HG02884 (cell line): Measurements from ENCODE around the gene TBKBP1.
"Not testable (repeated sequence)": the region's sequence is repeated elsewhere in the genome, so short reads cannot be mapped to it uniquely, and the experiment has no call there.

Experiments used
- ATAC-seq: cut with Tn5 transposase; IDR thresholded peaks from one replicate; pipeline ENCODE4 v1.9.1; 2021; ENCODE audit warnings: mild to moderate bottlenecking, moderate library complexity; ENCODE audit not compliant: unreplicated experiment

TBKBP1 gene

DNA sequence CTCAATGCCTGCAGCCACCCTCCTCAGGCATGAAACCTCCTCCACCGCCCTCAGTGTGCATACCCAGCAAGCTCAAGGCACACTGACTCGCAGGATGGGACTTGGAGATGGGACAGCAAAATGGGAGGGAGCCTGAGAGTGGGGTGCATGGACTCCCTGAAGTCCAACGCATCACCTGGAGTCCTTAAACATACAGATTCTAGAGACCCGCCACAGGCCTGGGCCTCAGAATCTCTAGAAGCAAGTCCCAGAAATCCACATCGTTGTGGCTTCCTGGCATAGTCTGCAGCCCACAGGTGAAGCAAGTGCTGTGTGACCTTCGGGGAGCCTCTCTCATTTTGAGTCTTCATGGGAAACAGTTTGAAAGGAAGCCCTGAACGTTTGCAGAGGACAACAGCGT lies 35.5 kb downstream of the TBKBP1 start:
- ATAC-seq = no peak

GRCh38 chr17:47730681-47731080 lies 36.7 kb downstream of the TBKBP1 start:
- ATAC-seq = no peak

GRCh38 chr17:47731396-47731795 lies 37.4 kb downstream of the TBKBP1 start:
- ATAC-seq = no peak

DNA sequence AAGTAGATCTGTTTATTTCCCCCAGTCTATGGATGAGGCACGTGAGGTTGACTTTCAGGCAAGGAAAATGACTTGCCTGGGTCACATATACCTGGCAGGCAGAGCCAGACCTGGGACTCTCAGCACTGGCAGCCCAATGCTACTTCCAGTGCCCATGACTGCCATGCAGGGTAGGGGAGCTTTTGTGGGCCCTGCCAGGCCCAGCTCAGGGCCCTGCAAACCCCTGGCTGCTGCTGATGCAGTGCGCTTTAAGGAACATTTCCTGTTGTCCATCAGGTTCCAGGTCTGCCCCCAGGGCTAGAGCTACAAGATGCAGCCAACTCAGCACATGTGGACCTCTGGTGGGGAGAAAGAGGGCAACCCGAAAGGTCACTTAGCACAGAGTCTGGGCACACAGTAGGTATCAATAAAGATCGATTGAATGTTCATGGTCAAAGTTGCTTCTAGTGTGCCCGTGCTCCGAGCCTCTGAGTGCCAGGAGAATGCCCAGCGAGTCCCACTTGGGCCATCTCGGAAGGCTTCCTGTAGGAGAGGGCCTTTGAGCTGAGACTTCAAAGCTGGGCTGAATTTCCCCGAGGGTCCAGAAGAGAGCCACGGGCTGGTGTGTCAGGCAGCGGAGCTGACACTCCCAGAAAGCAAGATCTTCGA lies 38.6 kb downstream of the TBKBP1 start:
- no peak for ATAC-seq

DNA sequence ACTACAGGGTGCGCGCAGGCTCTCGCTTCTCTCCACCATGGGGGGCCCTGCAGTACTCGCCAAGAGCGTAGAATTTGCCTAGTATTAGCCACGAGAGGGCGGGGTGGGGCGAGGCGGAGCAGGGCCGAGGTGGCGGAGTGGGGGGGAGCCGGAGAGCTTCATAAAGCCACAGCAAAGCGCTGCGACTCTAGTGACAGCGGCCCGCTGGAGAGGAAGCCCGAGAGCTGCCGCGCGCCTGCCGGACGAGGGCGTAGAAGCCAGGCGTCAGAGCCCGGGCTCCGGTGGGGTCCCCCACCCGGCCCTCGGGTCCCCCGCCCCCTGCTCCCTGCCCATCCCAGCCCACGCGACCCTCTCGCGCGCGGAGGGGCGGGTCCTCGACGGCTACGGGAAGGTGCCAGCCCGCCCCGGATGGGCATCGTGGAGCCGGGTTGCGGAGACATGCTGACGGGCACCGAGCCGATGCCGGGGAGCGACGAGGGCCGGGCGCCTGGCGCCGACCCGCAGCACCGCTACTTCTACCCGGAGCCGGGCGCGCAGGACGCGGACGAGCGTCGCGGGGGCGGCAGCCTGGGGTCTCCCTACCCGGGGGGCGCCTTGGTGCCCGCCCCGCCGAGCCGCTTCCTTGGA lies 39.2 kb downstream of the TBKBP1 start, which contains the start of gene TBX21:
TSS of gene TBX21 (plus strand) at position 190 of the 627 bp plus-strand sequence. CDS start at position 409, 219 bp downstream.
- peak; percentile 47 for ATAC-seq

- ATAC-seq = peak; percentile 8
Observed at GRCh38 chr17:47733674-47734410, 39.9 kb downstream of the TBKBP1 start.

- ATAC-seq = no peak
Observed at GRCh38 chr17:47735139-47735464, 41.1 kb downstream of the TBKBP1 start.

- peak; percentile 66 for ATAC-seq
Observed at GRCh38 chr17:47735536-47736011, 41.6 kb downstream of the TBKBP1 start.

- ATAC-seq = no peak
Observed at GRCh38 chr17:47736501-47737495, 42.8 kb downstream of the TBKBP1 start.

DNA sequence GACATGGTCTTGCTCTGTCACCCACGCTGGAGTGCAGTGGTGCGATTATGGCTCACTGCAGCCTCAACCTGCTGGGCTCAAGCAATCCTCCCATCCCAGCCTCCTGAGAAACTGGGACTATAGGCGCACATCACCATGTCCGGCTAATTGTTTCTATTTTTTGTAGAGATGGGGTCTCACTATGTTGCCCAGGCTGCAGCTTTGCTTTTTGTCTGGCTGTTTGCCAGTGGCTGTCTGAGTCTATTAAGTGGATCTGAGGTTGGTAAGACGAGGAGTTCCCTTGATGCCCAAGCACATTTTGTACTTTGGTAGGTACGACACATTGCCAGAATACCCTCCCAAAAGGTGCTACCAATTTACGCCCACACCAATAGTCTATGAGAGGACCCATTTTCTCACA lies 44.2 kb downstream of the TBKBP1 start:
- ATAC-seq = no peak

DNA sequence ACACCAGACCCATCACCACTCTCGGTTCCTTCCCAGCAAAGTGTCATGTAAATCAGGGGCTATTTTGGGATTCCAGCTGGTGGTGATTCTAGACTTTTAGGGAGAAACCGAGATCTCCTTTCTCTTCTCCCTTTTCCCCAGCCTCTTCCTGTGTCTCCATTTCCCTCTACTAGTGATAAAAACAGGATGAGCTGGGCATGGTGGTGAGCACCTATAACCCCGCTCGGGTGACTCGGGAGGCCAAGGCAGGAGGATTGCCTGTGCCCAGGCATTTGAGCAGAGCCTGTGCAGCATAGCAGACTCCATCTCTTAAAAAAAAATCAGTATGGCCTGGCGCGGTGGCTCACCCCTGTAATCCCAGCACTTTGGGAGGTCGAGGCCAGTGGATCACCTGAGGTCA lies 45.2 kb downstream of the TBKBP1 start:
- ATAC-seq = no peak

DNA sequence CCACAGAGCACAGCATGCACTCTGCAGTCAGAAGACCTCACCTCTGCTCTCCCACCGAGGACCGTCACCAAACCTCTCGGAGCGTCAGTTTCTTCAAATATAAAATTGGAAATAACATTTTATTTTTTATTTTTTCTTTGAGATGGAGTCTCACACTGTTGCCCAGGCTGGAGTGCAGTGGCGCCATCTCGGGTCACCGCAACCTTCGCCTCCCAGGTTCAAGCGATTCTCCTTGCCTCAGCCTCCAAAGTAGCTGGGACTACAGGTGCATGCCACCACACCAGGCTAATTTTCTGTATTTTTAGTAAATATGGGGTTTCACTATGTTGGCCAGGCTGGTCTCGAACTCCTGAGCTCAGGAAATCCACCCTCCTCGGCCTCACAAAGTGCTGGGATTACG lies 46.0 kb downstream of the TBKBP1 start:
- not testable (repeated sequence) for ATAC-seq

DNA sequence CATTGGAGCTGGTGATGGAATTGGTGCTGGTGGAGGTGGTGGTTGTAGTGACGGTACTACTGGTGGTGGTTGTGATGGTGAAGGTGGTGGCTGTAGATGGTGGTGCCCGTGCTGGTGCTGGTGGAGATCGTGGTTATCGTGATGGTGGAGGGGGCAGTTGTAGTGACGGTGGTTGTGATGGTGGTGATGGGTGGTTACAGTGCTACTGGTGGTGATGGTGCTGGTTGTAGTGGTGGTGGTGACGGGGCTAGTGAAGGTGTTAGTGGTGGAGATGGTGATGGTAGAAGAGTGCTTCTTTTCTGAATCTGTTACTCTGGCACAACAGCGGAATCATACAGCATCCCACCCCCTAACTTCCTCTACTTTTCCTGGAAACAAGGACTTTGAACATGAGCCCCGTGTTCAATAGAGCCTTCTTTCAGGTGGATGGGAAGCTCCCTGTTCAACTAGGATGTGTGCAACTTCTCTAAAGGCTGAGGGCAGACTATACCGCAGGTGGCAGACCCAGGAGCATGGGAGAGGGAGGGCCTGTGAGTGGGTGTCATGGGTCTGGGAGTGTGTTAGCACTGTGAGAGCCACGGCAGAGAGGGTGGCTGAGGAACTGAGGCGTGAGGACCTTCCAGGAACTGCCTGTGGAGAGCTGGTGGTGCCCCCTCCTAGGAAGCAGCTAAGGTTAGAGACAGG lies 47.3 kb downstream of the TBKBP1 start:
- no peak for ATAC-seq

DNA sequence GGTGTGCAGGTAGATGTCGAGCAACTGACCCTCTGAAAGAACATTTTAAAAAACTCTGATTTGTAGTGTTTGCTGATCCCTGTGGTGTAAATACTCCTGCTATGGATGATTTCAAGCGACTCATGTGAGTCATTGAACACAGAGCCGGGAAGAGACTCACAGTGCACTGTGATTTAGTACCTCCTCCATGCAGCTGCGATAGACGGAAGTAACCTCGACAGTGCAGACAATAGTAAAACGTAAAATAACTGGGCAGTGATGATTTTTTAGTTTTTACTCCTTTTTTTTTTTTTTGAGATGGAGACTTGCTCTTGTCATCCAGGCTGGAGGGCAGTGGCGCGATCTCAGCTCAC lies 47.8 kb downstream of the TBKBP1 start:
- ATAC-seq = no peak

DNA sequence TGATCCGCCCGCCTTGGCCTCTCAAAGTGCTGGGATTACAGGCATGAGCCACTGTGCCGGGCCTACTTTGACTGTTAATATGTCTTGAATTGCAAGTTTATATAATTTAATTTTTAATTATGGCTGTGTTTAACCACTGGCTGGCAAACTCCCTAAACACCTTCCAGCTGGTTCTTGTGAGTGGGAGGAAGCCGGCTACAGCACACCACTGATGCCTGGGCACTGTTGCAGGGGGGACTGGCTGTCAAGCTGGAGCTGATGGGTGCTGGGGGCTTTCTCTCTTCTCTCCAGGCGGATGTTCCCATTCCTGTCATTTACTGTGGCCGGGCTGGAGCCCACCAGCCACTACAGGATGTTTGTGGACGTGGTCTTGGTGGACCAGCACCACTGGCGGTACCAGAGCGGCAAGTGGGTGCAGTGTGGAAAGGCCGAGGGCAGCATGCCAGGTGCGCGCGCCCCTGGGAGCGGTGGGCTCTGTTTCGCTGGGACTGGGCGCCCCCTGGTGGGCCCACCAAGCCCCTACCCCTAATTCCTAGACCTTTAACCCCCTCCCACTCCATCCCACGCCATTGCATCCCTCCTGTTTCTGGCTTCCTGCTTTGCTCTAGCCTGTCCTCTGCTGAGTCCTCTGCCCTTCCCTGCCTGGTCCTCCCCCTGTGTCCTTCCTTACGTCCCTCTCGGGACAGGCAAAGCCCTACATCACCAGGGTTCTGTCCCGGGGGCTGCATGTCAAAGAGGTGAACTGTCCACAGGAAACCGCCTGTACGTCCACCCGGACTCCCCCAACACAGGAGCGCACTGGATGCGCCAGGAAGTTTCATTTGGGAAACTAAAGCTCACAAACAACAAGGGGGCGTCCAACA lies 48.6 kb downstream of the TBKBP1 start:
- no peak for ATAC-seq

DNA sequence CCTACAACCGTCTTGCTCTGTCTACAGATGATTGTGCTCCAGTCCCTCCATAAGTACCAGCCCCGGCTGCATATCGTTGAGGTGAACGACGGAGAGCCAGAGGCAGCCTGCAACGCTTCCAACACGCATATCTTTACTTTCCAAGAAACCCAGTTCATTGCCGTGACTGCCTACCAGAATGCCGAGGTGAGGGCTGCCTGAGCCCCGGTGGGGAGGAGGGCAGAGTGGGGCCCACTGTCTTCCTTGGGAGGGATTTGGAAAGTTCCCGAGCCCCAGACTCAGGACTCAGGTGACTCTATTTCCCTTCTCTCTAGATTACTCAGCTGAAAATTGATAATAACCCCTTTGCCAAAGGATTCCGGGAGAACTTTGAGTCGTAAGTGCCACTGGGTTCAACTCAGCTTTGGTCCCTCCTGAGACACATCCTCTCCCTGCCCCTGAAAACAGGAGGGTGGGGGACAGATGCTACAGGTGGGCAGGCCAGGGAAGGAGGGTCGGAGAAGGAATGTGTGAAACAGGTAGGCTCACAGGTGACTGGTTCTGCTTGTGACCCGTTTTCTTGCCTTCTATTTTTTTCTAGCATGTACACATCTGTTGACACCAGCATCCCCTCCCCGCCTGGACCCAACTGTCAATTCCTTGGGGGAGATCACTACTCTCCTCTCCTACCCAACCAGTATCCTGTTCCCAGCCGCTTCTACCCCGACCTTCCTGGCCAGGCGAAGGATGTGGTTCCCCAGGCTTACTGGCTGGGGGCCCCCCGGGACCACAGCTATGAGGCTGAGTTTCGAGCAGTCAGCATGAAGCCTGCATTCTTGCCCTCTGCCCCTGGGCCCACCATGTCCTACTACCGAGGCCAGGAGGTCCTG lies 50.4 kb downstream of the TBKBP1 start:
- no peak for ATAC-seq

DNA sequence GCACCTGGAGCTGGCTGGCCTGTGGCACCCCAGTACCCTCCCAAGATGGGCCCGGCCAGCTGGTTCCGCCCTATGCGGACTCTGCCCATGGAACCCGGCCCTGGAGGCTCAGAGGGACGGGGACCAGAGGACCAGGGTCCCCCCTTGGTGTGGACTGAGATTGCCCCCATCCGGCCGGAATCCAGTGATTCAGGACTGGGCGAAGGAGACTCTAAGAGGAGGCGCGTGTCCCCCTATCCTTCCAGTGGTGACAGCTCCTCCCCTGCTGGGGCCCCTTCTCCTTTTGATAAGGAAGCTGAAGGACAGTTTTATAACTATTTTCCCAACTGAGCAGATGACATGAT lies 51.0 kb downstream of the TBKBP1 start:
- no peak for ATAC-seq

GRCh38 chr17:47751471-47751870 lies 57.5 kb downstream of the TBKBP1 start:
- ATAC-seq = no peak

DNA sequence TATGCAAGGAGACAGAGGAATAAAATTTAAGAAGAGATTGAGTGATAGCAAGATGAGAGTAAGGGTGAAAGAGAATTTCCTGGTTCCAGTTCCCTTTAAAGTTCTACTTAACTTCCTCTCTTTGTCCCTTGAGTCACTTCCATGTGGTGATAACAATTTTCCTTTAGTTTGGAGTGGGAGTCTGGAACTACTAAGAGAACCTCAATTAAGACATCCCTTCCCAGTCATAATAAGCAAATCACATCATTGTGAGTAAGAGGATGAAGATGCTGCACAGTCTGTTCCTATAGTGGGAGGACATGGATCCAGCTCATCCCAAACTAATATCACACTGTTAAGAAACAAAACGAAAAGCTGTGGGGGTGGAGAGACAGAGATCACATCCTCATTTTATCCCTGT lies 63.4 kb downstream of the TBKBP1 start:
- ATAC-seq = no peak
